OCI-LY3 (cell line): Measurements from ENCODE around the gene CCBE1.

ENCODE experiments used
- EZH2phosphoT487 ChIP-seq: fragments of 200-600 bp; shearing (Covaris generic); IDR thresholded peaks from 2 replicates; pipeline ENCODE4 v1.6.1; 2018; ENCODE audit warnings: antibody characterized with exemption, mixed run types, low read depth
- TF ChIP-seq, protein P1 (sequence below): fragments of 200-600, 300-600 bp; sonication (generic); IDR thresholded peaks from 2 replicates; pipeline ENCODE4 v1.5.1; 2014; ENCODE audit warnings: antibody characterized with exemption, low read length, low read depth

DNA sequence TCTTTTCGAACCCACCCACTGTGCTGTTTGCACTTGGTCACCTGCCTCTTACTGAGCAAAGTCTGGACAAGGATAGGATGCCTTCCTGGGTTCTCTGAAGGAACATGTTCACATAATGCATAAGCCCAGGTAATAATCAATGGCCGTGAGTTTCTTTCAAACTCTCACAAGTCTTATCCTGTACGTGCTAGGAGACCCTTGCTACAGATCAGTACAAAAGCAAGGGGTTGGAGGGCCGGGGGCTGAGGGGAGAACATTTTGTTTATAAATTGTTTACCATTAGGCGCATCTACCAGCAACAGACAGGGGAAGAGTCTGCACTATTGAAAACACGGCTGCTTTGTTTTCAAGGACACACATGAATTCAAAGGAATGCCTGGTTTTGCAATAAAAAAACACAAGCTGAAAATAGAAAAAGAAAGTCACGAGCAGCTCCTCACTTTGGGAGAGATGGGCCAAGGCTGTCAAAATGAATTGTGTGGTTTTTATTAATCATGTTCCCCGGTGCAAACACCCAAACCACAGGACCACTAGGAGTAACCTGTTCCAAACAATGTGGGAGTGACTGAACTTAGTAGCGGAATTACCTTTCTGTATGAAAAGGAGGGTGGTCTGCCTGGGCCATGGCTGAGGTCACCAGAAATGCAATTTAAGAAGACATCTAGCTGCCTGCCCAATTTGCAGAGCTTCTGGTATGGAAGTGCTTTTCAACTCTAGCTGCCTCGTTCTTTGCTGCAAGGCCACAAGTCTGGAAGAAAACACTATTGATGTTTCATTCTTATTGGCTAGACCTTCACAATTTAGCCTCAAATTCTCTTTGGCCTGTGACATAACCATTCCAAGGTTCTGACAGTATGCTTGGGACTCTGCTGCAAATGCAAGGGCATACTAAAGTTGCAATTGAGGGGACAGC is 73.5 kb downstream of the CCBE1 start:
- TF ChIP-seq, protein P1, sequence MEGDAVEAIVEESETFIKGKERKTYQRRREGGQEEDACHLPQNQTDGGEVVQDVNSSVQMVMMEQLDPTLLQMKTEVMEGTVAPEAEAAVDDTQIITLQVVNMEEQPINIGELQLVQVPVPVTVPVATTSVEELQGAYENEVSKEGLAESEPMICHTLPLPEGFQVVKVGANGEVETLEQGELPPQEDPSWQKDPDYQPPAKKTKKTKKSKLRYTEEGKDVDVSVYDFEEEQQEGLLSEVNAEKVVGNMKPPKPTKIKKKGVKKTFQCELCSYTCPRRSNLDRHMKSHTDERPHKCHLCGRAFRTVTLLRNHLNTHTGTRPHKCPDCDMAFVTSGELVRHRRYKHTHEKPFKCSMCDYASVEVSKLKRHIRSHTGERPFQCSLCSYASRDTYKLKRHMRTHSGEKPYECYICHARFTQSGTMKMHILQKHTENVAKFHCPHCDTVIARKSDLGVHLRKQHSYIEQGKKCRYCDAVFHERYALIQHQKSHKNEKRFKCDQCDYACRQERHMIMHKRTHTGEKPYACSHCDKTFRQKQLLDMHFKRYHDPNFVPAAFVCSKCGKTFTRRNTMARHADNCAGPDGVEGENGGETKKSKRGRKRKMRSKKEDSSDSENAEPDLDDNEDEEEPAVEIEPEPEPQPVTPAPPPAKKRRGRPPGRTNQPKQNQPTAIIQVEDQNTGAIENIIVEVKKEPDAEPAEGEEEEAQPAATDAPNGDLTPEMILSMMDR = no peak
- TF ChIP-seq EZH2phosphoT487 = no peak
